GM10847 (cell line): ENCODE data around the gene PLD4.

ENCODE experiments used
- POLR2A ChIP-seq: IDR thresholded peaks from 2 replicates; pipeline ENCODE4 v1.6.1; 2011; ENCODE audit not compliant: insufficient read length; ENCODE audit errors: extremely low read depth

The PLD4 gene

GRCh38 chr14:104940526-104941150 lies 16.0 kb downstream of the PLD4 start:
- TF ChIP-seq POLR2A, result no peak

GRCh38 chr14:104941508-104942365 lies 17.1 kb downstream of the PLD4 start:
- no peak for TF ChIP-seq POLR2A

- TF ChIP-seq POLR2A, result no peak
Observed at GRCh38 chr14:104942586-104942985, 17.9 kb downstream of the PLD4 start.

- TF ChIP-seq POLR2A, result no peak
Observed at GRCh38 chr14:104948736-104949031, 24.0 kb downstream of the PLD4 start.

GRCh38 chr14:104950021-104950420 lies 25.3 kb downstream of the PLD4 start:
- no peak for TF ChIP-seq POLR2A

- TF ChIP-seq POLR2A, result no peak
Observed at GRCh38 chr14:104953097-104953496, 28.4 kb downstream of the PLD4 start.

GRCh38 chr14:104953896-104954656 lies 29.4 kb downstream of the PLD4 start:
- TF ChIP-seq POLR2A, result no peak

GRCh38 chr14:104954746-104955395 lies 30.2 kb downstream of the PLD4 start:
- no peak for TF ChIP-seq POLR2A

GRCh38 chr14:104955396-104955770 lies 30.7 kb downstream of the PLD4 start:
- TF ChIP-seq POLR2A, result no peak

GRCh38 chr14:104956290-104956890 lies 31.7 kb downstream of the PLD4 start:
- TF ChIP-seq POLR2A, result no peak

- TF ChIP-seq POLR2A, result no peak
Observed at GRCh38 chr14:104957146-104958113, 32.8 kb downstream of the PLD4 start.

GRCh38 chr14:104964546-104964945 lies 39.9 kb downstream of the PLD4 start:
- TF ChIP-seq POLR2A, result no peak

- TF ChIP-seq POLR2A, result no peak
Observed at GRCh38 chr14:104965561-104966231, 41.0 kb downstream of the PLD4 start.
